ENCODE data around the gene KIF20A. TPM values are rescaled to one million over a fixed set of nuclear protein-coding genes. Genes with fewer than 3 reads are reported as not detected.

The KIF20A gene
- total RNA-seq: 1 to 10 TPM in 3 of 6 experiments, under 1 TPM in 3; 0.55 to 3.3 (median 1.1) TPM
- long read RNA-seq: 0 reads

DNA sequence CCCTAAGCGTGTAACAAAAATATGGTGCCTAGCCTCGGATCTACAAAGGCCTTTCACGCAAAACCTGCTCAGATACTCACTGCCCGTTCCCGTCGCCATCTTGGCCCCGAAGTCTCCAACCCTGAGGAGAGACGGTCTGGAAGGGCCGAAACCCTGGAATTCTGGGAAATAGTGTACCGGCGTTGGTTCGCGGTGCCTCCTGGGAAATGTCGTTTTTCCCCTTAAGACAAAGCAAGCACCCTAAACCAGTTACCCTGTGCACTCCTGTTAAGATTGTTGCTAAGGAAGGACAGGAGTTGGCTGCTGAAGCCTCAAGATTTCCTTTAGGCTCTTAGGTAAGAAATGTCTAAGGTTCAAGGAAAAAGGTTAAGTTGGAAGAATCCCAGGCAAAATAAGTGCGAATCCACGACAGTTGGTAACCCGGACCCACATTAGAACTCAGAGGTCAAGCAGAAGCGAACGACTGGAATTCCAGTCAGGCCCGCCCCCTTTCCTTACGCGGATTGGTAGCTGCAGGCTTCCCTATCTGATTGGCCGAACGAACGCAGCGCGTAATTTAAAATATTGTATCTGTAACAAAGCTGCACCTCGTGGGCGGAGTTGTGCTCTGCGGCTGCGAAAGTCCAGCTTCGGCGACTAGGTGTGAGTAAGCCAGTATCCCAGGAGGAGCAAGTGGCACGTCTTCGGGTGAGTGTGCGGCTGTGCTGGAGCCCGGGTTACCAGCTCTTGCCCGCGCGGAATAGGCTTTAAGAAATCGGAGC lies at the start of gene KIF20A, which contains the start of gene BRD8:
KIF20A (plus strand) TSS at position 597 of the 761 bp plus-strand sequence. CDS start 569 bp downstream, outside the sequence.
BRD8 (minus strand) TSS at position 115 of the 761 bp plus-strand sequence; CDS start at position 99, 16 bp downstream.
- DNase-seq (peak; percentile 94 to 98 (median 97)), ATAC-seq (peak; percentile 95 to 97 (median 96))
- intact Hi-C loops (cut with DNase I): no loop called here
- WGBS (ENCODE audit: insufficient coverage, low coverage, low lambda C conversion rate, missing lambda C conversion rate): under 1% methylated on average over 36 of the region's 41 CpGs
- TF ChIP-seq, protein P1, sequence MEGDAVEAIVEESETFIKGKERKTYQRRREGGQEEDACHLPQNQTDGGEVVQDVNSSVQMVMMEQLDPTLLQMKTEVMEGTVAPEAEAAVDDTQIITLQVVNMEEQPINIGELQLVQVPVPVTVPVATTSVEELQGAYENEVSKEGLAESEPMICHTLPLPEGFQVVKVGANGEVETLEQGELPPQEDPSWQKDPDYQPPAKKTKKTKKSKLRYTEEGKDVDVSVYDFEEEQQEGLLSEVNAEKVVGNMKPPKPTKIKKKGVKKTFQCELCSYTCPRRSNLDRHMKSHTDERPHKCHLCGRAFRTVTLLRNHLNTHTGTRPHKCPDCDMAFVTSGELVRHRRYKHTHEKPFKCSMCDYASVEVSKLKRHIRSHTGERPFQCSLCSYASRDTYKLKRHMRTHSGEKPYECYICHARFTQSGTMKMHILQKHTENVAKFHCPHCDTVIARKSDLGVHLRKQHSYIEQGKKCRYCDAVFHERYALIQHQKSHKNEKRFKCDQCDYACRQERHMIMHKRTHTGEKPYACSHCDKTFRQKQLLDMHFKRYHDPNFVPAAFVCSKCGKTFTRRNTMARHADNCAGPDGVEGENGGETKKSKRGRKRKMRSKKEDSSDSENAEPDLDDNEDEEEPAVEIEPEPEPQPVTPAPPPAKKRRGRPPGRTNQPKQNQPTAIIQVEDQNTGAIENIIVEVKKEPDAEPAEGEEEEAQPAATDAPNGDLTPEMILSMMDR (IDR thresholded peaks at IDR 0.05): no peak
- TF ChIP-seq POLR2A (IDR thresholded peaks at IDR 0.05): peak; percentile 18
- peaks cover 0 to 23% (median 0%) of the 10 kb centered on the region in 4 donors for H3K36me3 ChIP-seq
- peak within 1 kb of the TSS; percentile 84 to 89 (median 85) for H3K4me3 ChIP-seq
- peak within 1 kb of the TSS; percentile 74 to 87 (median 84) for H3K27ac ChIP-seq
- no peaks in the 10 kb centered on the region for H3K9me3 ChIP-seq
- peaks cover 0 to 12% (median 5%) of the 10 kb centered on the region in 4 donors for H3K4me1 ChIP-seq
- no peaks in the 10 kb centered on the region for H3K27me3 ChIP-seq

DNA sequence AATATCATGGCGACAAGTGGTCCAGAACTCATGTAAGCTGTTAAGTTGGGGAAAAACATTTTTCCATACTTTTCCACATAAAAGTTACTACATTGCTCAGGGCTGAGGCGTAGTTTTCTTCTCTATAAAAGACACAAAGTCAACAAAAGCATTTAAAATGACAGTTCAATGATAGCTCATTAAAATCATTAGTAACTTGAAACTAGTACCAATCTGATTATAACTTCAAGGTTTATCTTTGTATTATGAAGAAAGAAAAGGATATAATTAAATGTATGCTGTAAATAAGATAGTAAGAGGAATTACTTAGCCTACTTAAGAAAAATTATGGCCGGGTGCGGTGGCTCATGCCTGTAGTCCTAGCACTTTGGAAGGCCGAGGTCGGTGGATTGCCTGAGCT lies 49.6 kb upstream of the KIF20A start:
- no peak for DNase-seq
- WGBS (ENCODE audit: insufficient coverage, low coverage, low lambda C conversion rate, missing lambda C conversion rate): 76% methylated on average over 6 of the region's 6 CpGs

DNA sequence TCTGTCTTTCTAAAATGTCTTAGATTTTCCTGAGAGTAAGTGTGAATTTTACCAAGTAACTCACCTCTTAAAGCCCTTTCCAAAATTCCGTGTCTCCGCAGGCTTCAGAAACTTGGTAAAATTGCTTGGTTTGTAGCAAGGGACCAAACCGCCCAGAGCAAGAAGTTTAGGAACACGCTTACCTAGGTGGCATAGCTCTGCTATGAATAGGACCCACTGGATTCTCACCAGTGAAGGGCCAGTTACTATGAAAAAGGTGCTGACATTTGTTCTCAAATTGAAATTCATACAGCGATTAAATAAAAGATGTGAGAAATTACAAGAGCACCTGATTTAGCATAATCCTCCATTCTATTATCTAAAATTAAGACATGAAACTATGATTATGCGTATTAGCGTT lies 46.4 kb upstream of the KIF20A start:
- Histone ChIP-seq H3K4me1 (no peaks in the 10 kb centered on the region), H3K36me3 (no peaks in the 10 kb centered on the region), H3K27me3 (no peaks in the 10 kb centered on the region), H3K9me3 (no peaks in the 10 kb centered on the region), H3K27ac (no peak overlapping the region), H3K4me3 (no peak overlapping the region)
- DNase-seq (no peak), ATAC-seq (no peak)
- WGBS (ENCODE audit: insufficient coverage, low coverage, low lambda C conversion rate, missing lambda C conversion rate): 85% methylated on average over 7 of the region's 7 CpGs
- intact Hi-C loops (cut with DNase I): loop anchor here in 1 of 2 donors (5.0 kb wide), 1 partner anchor 55 kb away; no protein-coding TSS in a partner anchor
- no peak for TF ChIP-seq POLR2A (IDR thresholded peaks at IDR 0.05)
- TF ChIP-seq, protein P1 (IDR thresholded peaks at IDR 0.05): no peak

More for the DNA sequence above, 49.6 kb upstream of the KIF20A start:
- no peak overlapping the region for H3K27ac ChIP-seq
- no peak for ATAC-seq
- H3K9me3 ChIP-seq: no peaks in the 10 kb centered on the region
- no peak overlapping the region for H3K4me3 ChIP-seq
- TF ChIP-seq, protein P1 (IDR thresholded peaks at IDR 0.05): no peak
- TF ChIP-seq POLR2A (IDR thresholded peaks at IDR 0.05): no peak
- no peaks in the 10 kb centered on the region for H3K27me3 ChIP-seq
- H3K36me3 ChIP-seq: no peaks in the 10 kb centered on the region
- intact Hi-C loops (cut with DNase I): no loop called here
- H3K4me1 ChIP-seq: no peaks in the 10 kb centered on the region

DNA sequence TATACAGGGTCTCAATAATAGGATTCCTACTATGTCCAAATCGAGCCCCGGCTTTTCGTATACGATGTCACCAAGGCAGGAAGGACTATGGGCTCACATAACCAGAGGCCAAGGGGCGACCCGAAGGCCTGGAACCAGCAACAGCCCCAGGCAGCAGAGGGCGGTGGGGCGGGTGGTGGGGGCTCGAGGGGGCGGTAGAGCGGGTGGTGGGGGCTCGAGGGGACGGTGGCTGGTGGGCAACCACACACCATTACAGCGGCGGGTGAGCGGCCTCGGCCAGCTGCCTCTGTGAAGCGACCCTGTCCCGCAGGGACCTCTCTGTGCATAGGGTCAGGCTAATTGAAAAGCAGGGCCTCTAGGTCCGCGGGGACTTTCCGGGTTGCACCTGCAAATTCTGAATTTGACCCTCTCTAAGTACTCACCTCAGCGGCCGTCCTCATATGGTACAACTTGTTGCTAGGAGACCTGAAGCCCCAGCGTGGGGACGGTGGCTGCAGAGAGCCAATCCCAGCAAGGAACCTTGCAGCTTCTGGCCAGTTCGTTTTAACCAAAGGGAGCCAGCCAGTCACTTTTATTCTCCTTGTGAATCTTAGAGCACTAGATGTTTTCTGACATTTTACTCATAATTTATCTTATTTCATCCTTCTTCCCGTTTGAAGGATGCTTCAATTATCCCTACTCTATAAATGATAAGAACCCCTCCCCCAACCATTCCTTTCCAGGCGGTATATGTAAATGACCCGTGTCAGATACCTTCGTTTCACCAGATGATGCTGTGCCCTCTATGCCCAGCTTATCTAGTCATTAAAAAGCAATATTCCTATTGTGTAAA lies 39.7 kb upstream of the KIF20A start, which contains the start of gene NME5:
NME5 (minus strand) TSS at position 480 of the 832 bp plus-strand sequence. CDS start 648 bp downstream, outside the sequence.
- DNase-seq (peak; percentile 23 to 71 (median 67)), ATAC-seq (peak; percentile 45 to 85 (median 65))
- intact Hi-C loops (cut with DNase I): no loop called here
- Histone ChIP-seq H3K9me3 (no peaks in the 10 kb centered on the region), H3K4me3 (peak within 1 kb of the TSS in 1 of 3 donors; percentile 61), H3K27ac (no peak within 1 kb of the TSS), H3K4me1 (no peaks in the 10 kb centered on the region), H3K36me3 (no peaks in the 10 kb centered on the region), H3K27me3 (no peaks in the 10 kb centered on the region)
- no peak for TF ChIP-seq POLR2A (IDR thresholded peaks at IDR 0.05)
- TF ChIP-seq, protein P1 (IDR thresholded peaks at IDR 0.05): no peak
- 8% methylated on average over 12 of the region's 31 CpGs for WGBS (ENCODE audit: insufficient coverage, low coverage, low lambda C conversion rate, missing lambda C conversion rate)

Data from right lobe of liver (tissue), 6 donors.